Natural killer cell treated with Interleukin-12 subunit alpha and Interleukin-12 subunit beta and Interleukin-15 and Interleukin-18, amount 100 ng/mL, for 72 hours (primary cell): ENCODE data around the gene VSTM5. TPM values are rescaled to one million over a fixed set of nuclear protein-coding genes. Genes with fewer than 3 reads are reported as not detected.
"Not testable (repeated sequence)": the region's sequence is repeated elsewhere in the genome, so short reads cannot be mapped to it uniquely, and the experiment has no call there.

ENCODE experiments used
- ATAC-seq, 2 donors: fragments of 150-1000 bp; cut with Tn5 transposase in 1 of 2; sonication (Bioruptor Pico), chemical (Tn5 transposase) in 1 of 2; 2 replicates each; pipeline ENCODE4 v1.10.0; 2021
- DNase-seq: peaks from one replicate; pipeline ENCODE4 v3.0.0; 2022; ENCODE audit warnings: low spot score
- H3K27ac Mint-ChIP-seq, 2 donors: 1 replicate in 1 of 2; 2 replicates in 1 of 2; pipeline ENCODE4 v1.8.0; 2022; ENCODE audit warnings: mixed read lengths in 2 of 2, mild to moderate bottlenecking in 1 of 2, moderate library complexity in 1 of 2
- H3K27me3 Mint-ChIP-seq, 2 donors: 1 replicate in 1 of 2; 2 replicates in 1 of 2; pipeline ENCODE4 v1.8.0; 2022; ENCODE audit warnings: mixed read lengths in 2 of 2
- H3K36me3 Mint-ChIP-seq: one replicate; pipeline ENCODE4 v1.8.0; 2022; ENCODE audit warnings: mixed read lengths
- H3K4me1 Mint-ChIP-seq, 2 donors: 1 replicate in 1 of 2; 2 replicates in 1 of 2; pipeline ENCODE4 v1.8.0; 2022; ENCODE audit warnings: low read depth in 2 of 2, mixed read lengths in 2 of 2, mild to moderate bottlenecking in 1 of 2
- H3K4me3 Mint-ChIP-seq: one replicate; pipeline ENCODE4 v1.8.0; 2022; ENCODE audit warnings: mixed read lengths
- H3K9me3 Mint-ChIP-seq: 2 replicates; pipeline ENCODE4 v1.8.0; 2022; ENCODE audit warnings: mixed read lengths
- total RNA-seq, 2 donors: library from RNA; stranded (reverse); gene quantifications; one replicate each; pipeline ENCODE4 v1.2.3, GENCODE V29; 2022

VSTM5 gene
- total RNA-seq, result not detected

GRCh38 chr11:93850594-93851018 lies at the start of gene VSTM5:
Gene VSTM5 (minus strand): TSS chr11:93850618. CDS start chr11:93850502, 116 bp downstream.
- peaks cover 0 to 3% of the 10 kb centered on the region in 2 donors for H3K4me1 Mint-ChIP-seq
- H3K4me3 Mint-ChIP-seq, result no peak within 1 kb of the TSS
- H3K27me3 Mint-ChIP-seq, result peaks cover 20 to 21% of the 10 kb centered on the region in 2 donors
- no peak within 1 kb of the TSS for H3K27ac Mint-ChIP-seq
- no peak for ATAC-seq
- H3K9me3 Mint-ChIP-seq, result no peaks in the 10 kb centered on the region
- no peaks in the 10 kb centered on the region for H3K36me3 Mint-ChIP-seq
- DNase-seq, result no peak

GRCh38 chr11:93895106-93895862 lies 44.9 kb upstream of the VSTM5 start:
- no peak for ATAC-seq
- Mint-ChIP-seq H3K27me3 (peaks cover 22 to 46% of the 10 kb centered on the region in 2 donors), H3K9me3 (no peaks in the 10 kb centered on the region), H3K4me3 (no peak overlapping the region), H3K27ac (no peak overlapping the region), H3K4me1 (no peaks in the 10 kb centered on the region), H3K36me3 (no peaks in the 10 kb centered on the region)
- no peak for DNase-seq

- H3K4me1 Mint-ChIP-seq, result no peaks in the 10 kb centered on the region
- no peak overlapping the region for H3K27ac Mint-ChIP-seq
- no peaks in the 10 kb centered on the region for H3K9me3 Mint-ChIP-seq
- no peaks in the 10 kb centered on the region for H3K36me3 Mint-ChIP-seq
- ATAC-seq, result no peak
- no peak overlapping the region for H3K4me3 Mint-ChIP-seq
- peaks cover 15 to 40% of the 10 kb centered on the region in 2 donors for H3K27me3 Mint-ChIP-seq
- DNase-seq, result no peak
Measured at GRCh38 chr11:93890391-93891051, 40.1 kb upstream of the VSTM5 start.

GRCh38 chr11:93887111-93887510 lies 36.7 kb upstream of the VSTM5 start:
- Mint-ChIP-seq H3K27me3 (peaks cover 9 to 33% of the 10 kb centered on the region in 2 donors), H3K36me3 (peaks cover 9% of the 10 kb centered on the region), H3K9me3 (peaks cover 2% of the 10 kb centered on the region), H3K4me3 (no peak overlapping the region), H3K27ac (no peak overlapping the region), H3K4me1 (no peaks in the 10 kb centered on the region)
- no peak for ATAC-seq
- no peak for DNase-seq

- not testable (repeated sequence) for H3K27ac Mint-ChIP-seq
- peaks cover 9 to 22% of the 10 kb centered on the region in 2 donors for H3K27me3 Mint-ChIP-seq
Measured at GRCh38 chr11:93879114-93879513, 28.7 kb upstream of the VSTM5 start.

GRCh38 chr11:93875637-93876036 lies 25.2 kb upstream of the VSTM5 start:
- Mint-ChIP-seq H3K4me1 (no peaks in the 10 kb centered on the region), H3K4me3 (no peak overlapping the region), H3K9me3 (no peaks in the 10 kb centered on the region), H3K36me3 (no peaks in the 10 kb centered on the region), H3K27me3 (peaks cover 9 to 13% of the 10 kb centered on the region in 2 donors), H3K27ac (no peak overlapping the region)
- no peak for ATAC-seq
- DNase-seq, result no peak

More at GRCh38 chr11:93879114-93879513, 28.7 kb upstream of the VSTM5 start:
- DNase-seq, H3K9me3 Mint-ChIP-seq, ATAC-seq, H3K36me3 Mint-ChIP-seq, H3K4me3 Mint-ChIP-seq, H3K4me1 Mint-ChIP-seq: not testable (repeated sequence)

GRCh38 chr11:93871526-93871925 lies 21.1 kb upstream of the VSTM5 start:
- H3K4me1 Mint-ChIP-seq, result no peaks in the 10 kb centered on the region
- ATAC-seq (no peak), DNase-seq (no peak)
- H3K4me3 Mint-ChIP-seq, result no peak overlapping the region
- no peaks in the 10 kb centered on the region for H3K36me3 Mint-ChIP-seq
- peaks cover 3% of the 10 kb centered on the region for H3K9me3 Mint-ChIP-seq
- no peak overlapping the region for H3K27ac Mint-ChIP-seq
- peaks cover 0 to 8% of the 10 kb centered on the region in 2 donors for H3K27me3 Mint-ChIP-seq

- Mint-ChIP-seq H3K27me3 (peaks cover 0 to 8% of the 10 kb centered on the region in 2 donors), H3K4me1 (no peaks in the 10 kb centered on the region), H3K36me3 (no peaks in the 10 kb centered on the region), H3K27ac (no peak overlapping the region), H3K9me3 (peaks cover 3% of the 10 kb centered on the region), H3K4me3 (no peak overlapping the region)
- no peak for ATAC-seq
- DNase-seq, result no peak
Measured at GRCh38 chr11:93870616-93871015, 20.2 kb upstream of the VSTM5 start.

GRCh38 chr11:93869830-93870229 lies 19.4 kb upstream of the VSTM5 start:
- Mint-ChIP-seq H3K4me3 (no peak overlapping the region), H3K27me3 (peaks cover 0 to 8% of the 10 kb centered on the region in 2 donors), H3K4me1 (no peaks in the 10 kb centered on the region), H3K9me3 (peaks cover 3% of the 10 kb centered on the region), H3K27ac (no peak overlapping the region), H3K36me3 (no peaks in the 10 kb centered on the region)
- no peak for ATAC-seq
- no peak for DNase-seq

- ATAC-seq, H3K27ac Mint-ChIP-seq, H3K4me3 Mint-ChIP-seq, DNase-seq, H3K9me3 Mint-ChIP-seq, H3K36me3 Mint-ChIP-seq, H3K27me3 Mint-ChIP-seq, H3K4me1 Mint-ChIP-seq: not testable (repeated sequence)
Measured at GRCh38 chr11:93868404-93868803, 18.0 kb upstream of the VSTM5 start.

- Mint-ChIP-seq H3K4me1 (no peaks in the 10 kb centered on the region), H3K36me3 (no peaks in the 10 kb centered on the region), H3K27ac (no peak overlapping the region), H3K9me3 (no peaks in the 10 kb centered on the region), H3K27me3 (peaks cover 6 to 14% of the 10 kb centered on the region in 2 donors), H3K4me3 (no peak overlapping the region)
- ATAC-seq (no peak), DNase-seq (no peak)
Measured at GRCh38 chr11:93861808-93862207, 11.4 kb upstream of the VSTM5 start.

- Mint-ChIP-seq H3K9me3 (no peaks in the 10 kb centered on the region), H3K27me3 (peaks cover 8 to 25% of the 10 kb centered on the region in 2 donors), H3K4me1 (no peaks in the 10 kb centered on the region), H3K36me3 (no peaks in the 10 kb centered on the region), H3K4me3 (no peak overlapping the region), H3K27ac (no peak overlapping the region)
- DNase-seq (no peak), ATAC-seq (no peak)
Measured at GRCh38 chr11:93858121-93858775, 7.8 kb upstream of the VSTM5 start.

- Mint-ChIP-seq H3K27me3 (peaks cover 13 to 25% of the 10 kb centered on the region in 2 donors), H3K27ac (no peak overlapping the region), H3K4me3 (no peak overlapping the region), H3K4me1 (no peaks in the 10 kb centered on the region), H3K36me3 (no peaks in the 10 kb centered on the region), H3K9me3 (no peaks in the 10 kb centered on the region)
- DNase-seq (no peak), ATAC-seq (no peak)
Measured at GRCh38 chr11:93857413-93858120, 7.1 kb upstream of the VSTM5 start.
